Smooth muscle cell (in vitro differentiated cells): ENCODE results near the gene CPLANE2. TPM values are rescaled to one million over a fixed set of nuclear protein-coding genes. Genes with fewer than 3 reads are reported as not detected.

Experiments used
- DNase-seq: peaks from one replicate; lab custom pipeline; 2025; ENCODE audit not compliant: unreplicated experiment; lab: John Stamatoyannopoulos, UW
- H2AFZ ChIP-seq: fragments of 200-600 bp; sonication (generic); 2 replicates; pipeline ENCODE4 v1.6.0; 2016; ENCODE audit warnings: antibody characterized with exemption, low read depth, mild to moderate bottlenecking
- H3F3A ChIP-seq: fragments of 200-600 bp; sonication (generic); 2 replicates; pipeline ENCODE4 v1.6.0; 2017; ENCODE audit warnings: antibody characterized with exemption, low read depth
- H3K27ac ChIP-seq: fragments of 200-600 bp; sonication (generic); 2 replicates; pipeline ENCODE4 v1.5.1; 2016; ENCODE audit warnings: low read depth, mild to moderate bottlenecking
- H3K27me3 ChIP-seq: fragments of 200-600 bp; sonication (generic); 2 replicates; pipeline ENCODE4 v1.6.1; 2016; ENCODE audit warnings: low read depth, mild to moderate bottlenecking
- H3K36me3 ChIP-seq: fragments of 200-600 bp; sonication (generic); 2 replicates; pipeline ENCODE4 v1.5.1; 2016; ENCODE audit warnings: low read depth
- H3K4me1 ChIP-seq: fragments of 200-600 bp; sonication (generic); 2 replicates; pipeline ENCODE4 v1.5.1; 2016; ENCODE audit warnings: low read depth
- H3K4me2 ChIP-seq: fragments of 200-600 bp; sonication (generic); 2 replicates; pipeline ENCODE4 v1.6.0; 2016; ENCODE audit warnings: mild to moderate bottlenecking
- H3K4me3 ChIP-seq: fragments of 200-600 bp; sonication (generic); 2 replicates; pipeline ENCODE4 v1.5.1; 2016; ENCODE audit warnings: mild to moderate bottlenecking
- H3K79me2 ChIP-seq: fragments of 200-600 bp; sonication (generic); 2 replicates; pipeline ENCODE4 v1.6.0; 2016; ENCODE audit warnings: low read depth, mild to moderate bottlenecking
- H3K9ac ChIP-seq: fragments of 200-600 bp; sonication (generic); 2 replicates; pipeline ENCODE4 v1.6.0; 2016; ENCODE audit warnings: low read depth
- H3K9me3 ChIP-seq: fragments of 200-600 bp; sonication (generic); replicated peaks from 2 replicates; pipeline ENCODE4 v1.5.1; 2016; ENCODE audit warnings: low read depth
- H4K20me1 ChIP-seq: fragments of 200-600 bp; sonication (generic); 2 replicates; pipeline ENCODE4 v1.6.0; 2016; ENCODE audit warnings: low read depth
- CTCF ChIP-seq: fragments of 200-600 bp; sonication (generic); IDR thresholded peaks from 2 replicates; pipeline ENCODE4 v1.5.1; 2017; ENCODE audit warnings: borderline replicate concordance, mild to moderate bottlenecking, antibody characterized with exemption; ENCODE audit not compliant: insufficient read depth, poor library complexity, severe bottlenecking
- WGBS: methylation state at CpG from one replicate; pipeline ENCODE4 v1.1.7; 2016; ENCODE audit warnings: low lambda C conversion rate; 5-methylcytosine and 5-hydroxymethylcytosine counted together
- polyA plus RNA-seq: library from polyadenylated mRNA; unstranded; fragments of >200 nt; fragmentation: Nextera tagmentation; extraction: Ambion mirVana; gene quantifications from 2 replicates; pipeline ENCODE4 v1.2.1, GENCODE V29; 2016
- total RNA-seq: library from RNA; depleted of rRNA; stranded (reverse); fragments of >200 nt; gene quantifications from 2 replicates; pipeline ENCODE4 v1.2.3, GENCODE V29; 2014

CPLANE2 gene
- 1.9 and 2.2 TPM in 2 replicates for total RNA-seq
- polyA plus RNA-seq: 2.5 and 3.3 TPM in 2 replicates

GRCh38 chr1:16236511-16237342 is at the start of gene CPLANE2:
Gene CPLANE2 (minus strand): TSS chr1:16237183. CDS start chr1:16236742, 441 bp downstream.
- Histone ChIP-seq H4K20me1 (no peaks in the 10 kb centered on the region), H2AFZ (peak within 1 kb of the TSS; percentile 71), H3K9ac (peak within 1 kb of the TSS; percentile 67), H3K4me3 (peak within 1 kb of the TSS; percentile 63), H3K4me2 (peak within 1 kb of the TSS; percentile 89), H3K9me3 (no peaks in the 10 kb centered on the region), H3K27ac (peak within 1 kb of the TSS; percentile 51), H3K27me3 (no peaks in the 10 kb centered on the region), H3K36me3 (no peaks in the 10 kb centered on the region), H3F3A (peaks cover 6% of the 10 kb centered on the region), H3K4me1 (peaks cover 5% of the 10 kb centered on the region), H3K79me2 (no peaks in the 10 kb centered on the region)
- 2% methylated on average over 49 of the region's 57 CpGs for WGBS
- peak; percentile 76 for DNase-seq
- TF ChIP-seq CTCF: no peak

GRCh38 chr1:16286122-16286521 is 49.1 kb upstream of the CPLANE2 start:
- no peak overlapping the region for H3K9ac ChIP-seq
- H4K20me1 ChIP-seq: peaks cover 93% of the 10 kb centered on the region
- DNase-seq: no peak
- H2AFZ ChIP-seq: no peak overlapping the region
- no peaks in the 10 kb centered on the region for H3K79me2 ChIP-seq
- 73% methylated on average over 4 of the region's 4 CpGs for WGBS
- H3K9me3 ChIP-seq: no peaks in the 10 kb centered on the region
- H3K4me2 ChIP-seq: no peak overlapping the region
- no peaks in the 10 kb centered on the region for H3K36me3 ChIP-seq
- H3K4me3 ChIP-seq: no peak overlapping the region
- no peaks in the 10 kb centered on the region for H3K4me1 ChIP-seq
- no peak overlapping the region for H3K27ac ChIP-seq
- TF ChIP-seq CTCF: no peak
- no peaks in the 10 kb centered on the region for H3F3A ChIP-seq
- no peaks in the 10 kb centered on the region for H3K27me3 ChIP-seq

GRCh38 chr1:16281765-16282164 is 44.8 kb upstream of the CPLANE2 start:
- TF ChIP-seq CTCF: no peak
- Histone ChIP-seq H3K27ac (no peak overlapping the region), H3F3A (no peaks in the 10 kb centered on the region), H3K4me1 (no peaks in the 10 kb centered on the region), H3K9ac (no peak overlapping the region), H3K4me2 (no peak overlapping the region), H3K36me3 (no peaks in the 10 kb centered on the region), H3K9me3 (no peaks in the 10 kb centered on the region), H3K79me2 (peaks cover 1% of the 10 kb centered on the region), H2AFZ (no peak overlapping the region), H3K4me3 (no peak overlapping the region), H3K27me3 (no peaks in the 10 kb centered on the region), H4K20me1 (peaks cover 92% of the 10 kb centered on the region)
- 95% methylated on average over 2 of the region's 2 CpGs for WGBS
- no peak for DNase-seq
